Thyroid gland (tissue), 4 donors: ENCODE results near the gene TIAM1. TPM values are rescaled to one million over a fixed set of nuclear protein-coding genes. Genes with fewer than 3 reads are reported as not detected.

ENCODE experiments used
- DNase-seq, 2 donors: peaks; one replicate each; pipeline ENCODE4 v3.0.0-alpha.2; 2019
- H3K27ac ChIP-seq, 3 donors: fragments of 200-600 bp; sonication (generic); 1 replicate in 2 of 3; 2 replicates in 1 of 3; pipeline ENCODE4 v1.5.1; 2016 to 2019; ENCODE audit warnings: mild to moderate bottlenecking in 1 of 3, moderate library complexity in 1 of 3
- H3K27me3 ChIP-seq: fragments of 200-600 bp; sonication (generic); one replicate; pipeline ENCODE4 v1.5.1; 2019
- H3K36me3 ChIP-seq, 2 donors: fragments of 200-600 bp; sonication (generic); one replicate each; pipeline ENCODE4 v1.5.1; 2016 to 2019
- H3K4me1 ChIP-seq, 2 donors: fragments of 200-600 bp; sonication (generic); one replicate each; pipeline ENCODE4 v1.5.1; 2017 to 2019
- H3K4me3 ChIP-seq, 3 donors: fragments of 200-600 bp; sonication (generic); replicated peaks in 1 of 3; 1 replicate in 2 of 3; 2 replicates in 1 of 3; pipeline ENCODE4 v1.5.1; 2016; ENCODE audit warnings: mild to moderate bottlenecking in 1 of 3
- H3K9me3 ChIP-seq: fragments of 200-600 bp; sonication (generic); one replicate; pipeline ENCODE4 v1.5.1; 2017
- POLR2A ChIP-seq, 2 donors: fragments of 450-650 bp; IDR thresholded peaks; one replicate each; pipeline ENCODE4 v1.6.1; 2017; ENCODE audit warnings: antibody characterized with exemption in 2 of 2, mild to moderate bottlenecking in 2 of 2, moderate library complexity in 1 of 2
- WGBS, 2 donors: methylation state at CpG; one replicate each; pipeline ENCODE4 v1.1.5; 2017; 5-methylcytosine and 5-hydroxymethylcytosine counted together
- intact Hi-C: fragments of 100-400 bp; cut with DNase I; formaldehyde crosslinking; loops from one replicate; pipeline ENCODE4 v1.15.1; 2023
- total RNA-seq, 4 donors: library from RNA; depleted of rRNA; stranded (reverse); fragments of >200 nt; gene quantifications; one replicate each; pipeline ENCODE4 v1.2.3, GENCODE V29; 2016
- TF ChIP-seq, protein P1 (sequence below), 6 experiments: fragments of 200-600 bp in 3 of 6; fragments of 450-650 bp in 3 of 6; sonication (generic) in 3 of 6; IDR thresholded peaks; one replicate each; pipeline ENCODE4 v1.5.1; 2016 to 2019; ENCODE audit warnings: antibody characterized with exemption in 6 of 6, mild to moderate bottlenecking in 2 of 6, inconsistent platforms in 1 of 6, moderate library complexity in 1 of 6

Gene TIAM1
- total RNA-seq, 4 donors from 2014 or later: 2.2 to 6.7 (median 2.4) TPM

DNA sequence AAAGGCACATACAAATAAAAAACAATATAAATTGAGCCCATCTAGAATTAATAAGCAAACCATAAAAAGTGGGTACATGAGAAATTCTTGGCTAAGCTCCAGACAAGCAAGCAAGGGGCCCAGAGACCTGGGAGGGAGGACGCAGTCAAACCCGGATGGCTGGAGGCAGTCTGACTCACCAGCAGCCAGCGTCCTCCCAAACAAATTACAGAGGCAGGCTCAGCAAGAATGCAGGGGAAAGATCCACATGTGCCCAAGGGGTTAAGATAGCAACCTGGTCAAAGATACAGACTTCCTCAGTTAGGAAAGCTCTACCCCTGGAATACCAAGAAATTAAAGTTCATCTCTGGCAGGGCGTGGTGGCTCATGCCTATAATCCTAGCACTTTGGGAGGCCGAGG, 7.4 kb upstream of the TIAM1 start:
- Histone ChIP-seq H3K9me3 (no peaks in the 10 kb centered on the region), H3K4me3 (no peak overlapping the region), H3K4me1 (no peaks in the 10 kb centered on the region), H3K27ac (no peak overlapping the region), H3K36me3 (no peaks in the 10 kb centered on the region), H3K27me3 (no peaks in the 10 kb centered on the region)
- DNase-seq: no peak
- intact Hi-C loops: no loop called here
- no peak for TF ChIP-seq POLR2A (IDR thresholded peaks at IDR 0.05)
- TF ChIP-seq, protein P1, sequence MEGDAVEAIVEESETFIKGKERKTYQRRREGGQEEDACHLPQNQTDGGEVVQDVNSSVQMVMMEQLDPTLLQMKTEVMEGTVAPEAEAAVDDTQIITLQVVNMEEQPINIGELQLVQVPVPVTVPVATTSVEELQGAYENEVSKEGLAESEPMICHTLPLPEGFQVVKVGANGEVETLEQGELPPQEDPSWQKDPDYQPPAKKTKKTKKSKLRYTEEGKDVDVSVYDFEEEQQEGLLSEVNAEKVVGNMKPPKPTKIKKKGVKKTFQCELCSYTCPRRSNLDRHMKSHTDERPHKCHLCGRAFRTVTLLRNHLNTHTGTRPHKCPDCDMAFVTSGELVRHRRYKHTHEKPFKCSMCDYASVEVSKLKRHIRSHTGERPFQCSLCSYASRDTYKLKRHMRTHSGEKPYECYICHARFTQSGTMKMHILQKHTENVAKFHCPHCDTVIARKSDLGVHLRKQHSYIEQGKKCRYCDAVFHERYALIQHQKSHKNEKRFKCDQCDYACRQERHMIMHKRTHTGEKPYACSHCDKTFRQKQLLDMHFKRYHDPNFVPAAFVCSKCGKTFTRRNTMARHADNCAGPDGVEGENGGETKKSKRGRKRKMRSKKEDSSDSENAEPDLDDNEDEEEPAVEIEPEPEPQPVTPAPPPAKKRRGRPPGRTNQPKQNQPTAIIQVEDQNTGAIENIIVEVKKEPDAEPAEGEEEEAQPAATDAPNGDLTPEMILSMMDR (IDR thresholded peaks at IDR 0.05): no peak
- WGBS, 2 donors: 87 to 96% methylated on average over 4 to 5 of the region's 5 CpGs

- no peak overlapping the region for H3K4me3 ChIP-seq
- 82 to 86% methylated on average over 4 of the region's 4 CpGs for WGBS, 2 donors
- TF ChIP-seq, protein P1 (IDR thresholded peaks at IDR 0.05): no peak
- TF ChIP-seq POLR2A (IDR thresholded peaks at IDR 0.05): no peak
- no peak overlapping the region for H3K27ac ChIP-seq
- no peak for DNase-seq
- intact Hi-C loops: no loop called here
- no peaks in the 10 kb centered on the region for H3K4me1 ChIP-seq
- H3K36me3 ChIP-seq: no peaks in the 10 kb centered on the region
- no peaks in the 10 kb centered on the region for H3K9me3 ChIP-seq
- no peaks in the 10 kb centered on the region for H3K27me3 ChIP-seq
Measured at GRCh38 chr21:31349208-31349607, 5.1 kb upstream of the TIAM1 start.

GRCh38 chr21:31348188-31348587, 4.1 kb upstream of the TIAM1 start:
- TF ChIP-seq POLR2A (IDR thresholded peaks at IDR 0.05): no peak
- TF ChIP-seq, protein P1 (IDR thresholded peaks at IDR 0.05): no peak
- Histone ChIP-seq H3K27ac (no peak overlapping the region), H3K27me3 (no peaks in the 10 kb centered on the region), H3K36me3 (no peaks in the 10 kb centered on the region), H3K4me3 (no peak overlapping the region), H3K4me1 (no peaks in the 10 kb centered on the region), H3K9me3 (no peaks in the 10 kb centered on the region)
- DNase-seq: no peak
- 90 to 92% methylated on average over 7 of the region's 7 CpGs for WGBS, 2 donors
- intact Hi-C loops: no loop called here

DNA sequence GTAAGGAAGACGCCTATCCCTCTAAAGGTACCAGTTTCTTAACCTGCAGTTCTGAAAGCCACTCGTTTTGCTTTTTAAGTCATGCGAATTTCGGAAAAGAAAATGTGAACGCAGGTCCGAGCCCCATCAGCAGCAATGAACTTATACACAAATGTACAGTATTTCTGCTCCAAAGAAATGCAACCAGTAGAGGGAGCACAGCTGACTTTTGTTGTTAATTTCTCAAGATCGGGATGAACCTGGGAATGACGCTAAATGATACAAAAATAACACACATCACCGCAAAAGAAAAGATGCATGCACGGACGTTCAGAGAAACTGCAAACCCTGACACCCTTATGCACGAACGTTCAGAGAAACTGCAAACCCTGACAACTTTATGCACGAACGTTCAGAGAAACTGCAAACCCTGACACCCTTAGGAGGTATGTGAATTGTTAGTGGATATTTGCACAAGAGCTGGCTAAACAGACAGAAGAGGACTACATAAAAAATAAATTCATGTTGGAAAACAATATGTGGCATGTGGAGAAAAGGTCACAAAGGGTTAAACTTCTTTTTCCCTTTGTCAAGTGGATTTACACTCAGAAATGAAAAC, 3.5 kb upstream of the TIAM1 start:
- DNase-seq: no peak
- TF ChIP-seq, protein P1 (IDR thresholded peaks at IDR 0.05): peak in 1 of 6 experiments; percentile 18
- TF ChIP-seq POLR2A (IDR thresholded peaks at IDR 0.05): no peak
- no peaks in the 10 kb centered on the region for H3K9me3 ChIP-seq
- no peaks in the 10 kb centered on the region for H3K27me3 ChIP-seq
- H3K27ac ChIP-seq: no peak overlapping the region
- intact Hi-C loops: no loop called here
- H3K36me3 ChIP-seq: no peaks in the 10 kb centered on the region
- no peak overlapping the region for H3K4me3 ChIP-seq
- WGBS, 2 donors: 56 to 62% methylated on average over 15 of the region's 15 CpGs
- no peaks in the 10 kb centered on the region for H3K4me1 ChIP-seq

DNA sequence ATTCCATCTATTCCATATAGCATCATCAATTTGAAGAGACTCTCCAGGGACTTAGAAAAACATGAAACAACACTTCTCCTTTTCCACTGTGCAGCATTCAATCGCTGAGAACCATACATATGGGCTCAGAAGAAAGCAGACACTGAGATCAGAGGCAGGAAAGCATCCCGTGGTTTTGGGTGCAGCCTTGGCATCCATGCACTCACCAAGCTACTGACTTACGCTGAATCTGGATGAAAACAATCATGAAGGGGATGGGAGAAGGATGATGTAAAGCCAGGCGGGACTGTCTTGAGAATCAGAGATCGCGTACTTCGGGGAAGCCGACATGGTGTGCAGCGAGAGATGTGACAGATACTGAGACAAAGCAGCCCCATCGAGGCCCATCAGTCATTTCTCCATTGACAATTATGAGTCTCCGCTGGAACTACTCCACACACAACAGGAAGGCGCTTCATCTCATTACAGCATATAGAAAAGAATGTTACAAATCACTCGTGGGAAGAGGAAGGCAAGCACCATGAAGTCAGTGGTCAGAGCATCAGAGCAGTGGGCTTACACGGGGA, 2.3 kb upstream of the TIAM1 start:
- H3K9me3 ChIP-seq: no peaks in the 10 kb centered on the region
- H3K27ac ChIP-seq: no peak overlapping the region
- H3K27me3 ChIP-seq: no peaks in the 10 kb centered on the region
- TF ChIP-seq POLR2A (IDR thresholded peaks at IDR 0.05): no peak
- TF ChIP-seq, protein P1 (IDR thresholded peaks at IDR 0.05): no peak
- 85 to 87% methylated on average over 14 of the region's 14 CpGs for WGBS, 2 donors
- no peaks in the 10 kb centered on the region for H3K4me1 ChIP-seq
- no peak for DNase-seq
- no peak overlapping the region for H3K4me3 ChIP-seq
- no peaks in the 10 kb centered on the region for H3K36me3 ChIP-seq
- intact Hi-C loops: no loop called here
